Measurements from ENCODE around the gene FGF12.

- no peak for TF ChIP-seq CTCF (IDR thresholded peaks at IDR 0.05)
- TF ChIP-seq ZFX (IDR thresholded peaks at IDR 0.05; ENCODE audit: borderline replicate concordance): no peak
Measured at GRCh38 chr3:192187485-192188051, 539.8 kb downstream of the FGF12 start.
